A549 (cell line): ENCODE results near the gene HCN2. TPM values are rescaled to one million over a fixed set of nuclear protein-coding genes. Genes with fewer than 3 reads are reported as not detected.

Source experiments
- ATAC-seq, 2 experiments: fragments of 200-7000 bp in 1 of 2; fragments of >200 bp in 1 of 2; cut with Nextera tagmentation in 1 of 2; cut with Tn5 transposase in 1 of 2; 3 replicates each; pipeline versions ENCODE4 v1.8.0 to v1.9.1; 2018 to 2020; ENCODE audit warnings: mild to moderate bottlenecking in 1 of 2, moderate library complexity in 1 of 2
- CTCF ChIA-PET: fragments of 300-600 bp; sonication (Branson Sonifier 250); formaldehyde crosslinking; extraction: SDS; loops from one replicate; lab custom pipeline; 2021; ENCODE audit warnings: antibody characterized with exemption, inconsistent platforms; lab: Yijun Ruan, JAX
- POLR2A ChIA-PET: fragments of 350-600 bp; formaldehyde crosslinking; extraction: SDS; loops from one replicate; lab custom pipeline; 2021; ENCODE audit warnings: antibody characterized with exemption, inconsistent platforms; lab: Yijun Ruan, JAX
- DNase-seq, 2 experiments: peaks; one replicate each; pipeline versions ENCODE4 v3.0.0 to v3.0.0-alpha.2; 2011 to 2016; ENCODE audit warnings: low read depth in 1 of 2, low spot score in 1 of 2
- FAIRE-seq: peaks from 2 replicates; lab custom pipeline; 2011; peaks lifted over from hg19 to GRCh38; lab: Jason Lieb, UNC
- H3K27ac ChIP-seq, 2 experiments: fragments of >200 bp; sonication (Bioruptor Twin); formaldehyde crosslinking; 3 replicates each; pipeline ENCODE4 v1.5.1; 2016 to 2017
- H3K4me1 ChIP-seq: fragments of >200 bp; sonication (Bioruptor Twin); formaldehyde crosslinking; 3 replicates; pipeline ENCODE4 v1.6.1; 2016
- H3K4me2 ChIP-seq: fragments of >200 bp; sonication (Bioruptor Twin); formaldehyde crosslinking; 3 replicates; pipeline ENCODE4 v1.6.1; 2016
- H3K4me3 ChIP-seq: fragments of >200 bp; sonication (Bioruptor Twin); formaldehyde crosslinking; 3 replicates; pipeline ENCODE4 v1.5.1; 2016
- H3K9me3 ChIP-seq: fragments of >200 bp; sonication (Bioruptor Twin); formaldehyde crosslinking; 3 replicates; pipeline ENCODE4 v1.6.1; 2016
- BCL3 ChIP-seq: fragments of >200 bp; sonication (Bioruptor Twin); formaldehyde crosslinking; IDR thresholded peaks from 3 replicates; pipeline ENCODE4 v1.6.1; 2016
- CEBPB ChIP-seq, 2 experiments: fragments of >200 bp in 1 of 2; sonication (Bioruptor Twin) in 1 of 2; formaldehyde crosslinking in 1 of 2; IDR thresholded peaks; 2 replicates each; pipeline ENCODE4 v1.6.1; 2012 to 2016
- CHD4 ChIP-seq: fragments of 200-600 bp; sonication (generic); IDR thresholded peaks from 2 replicates; pipeline ENCODE4 v1.6.1; 2016; ENCODE audit warnings: antibody characterized with exemption, mild to moderate bottlenecking, borderline replicate concordance
- E2F6 ChIP-seq: IDR thresholded peaks from 2 replicates; pipeline ENCODE4 v1.6.1; 2012; ENCODE audit warnings: low read depth, borderline replicate concordance
- ELK1 ChIP-seq: fragments of 150-350 bp; IDR thresholded peaks from 2 replicates; pipeline ENCODE4 v1.6.1; 2014; ENCODE audit warnings: low read depth, mild to moderate bottlenecking, low read length
- EP300 ChIP-seq, 2 experiments: fragments of >200 bp; sonication (Bioruptor Twin); formaldehyde crosslinking; IDR thresholded peaks; 2 replicates in 1 of 2; 3 replicates in 1 of 2; pipeline ENCODE4 v1.6.1; 2016 to 2017
- HES2 ChIP-seq: fragments of >200 bp; sonication (Bioruptor Twin); formaldehyde crosslinking; IDR thresholded peaks from 2 replicates; pipeline ENCODE4 v1.6.1; 2016
- HOXB13 ChIP-seq: fragments of 250-450 bp; sonication (Bioruptor Pico); IDR thresholded peaks from 2 replicates; pipeline ENCODE4 v1.5.0; 2020; ENCODE audit warnings: low read depth, mild to moderate bottlenecking, moderate library complexity
- HOXB5 ChIP-seq: fragments of 250-450 bp; sonication (Bioruptor Pico); IDR thresholded peaks from 2 replicates; pipeline ENCODE4 v1.5.0; 2020; ENCODE audit warnings: mild to moderate bottlenecking, moderate library complexity
- JUN ChIP-seq, 2 experiments: fragments of >200 bp; sonication (Bioruptor Twin); formaldehyde crosslinking; IDR thresholded peaks; 2 replicates in 1 of 2; 3 replicates in 1 of 2; pipeline ENCODE4 v1.6.1; 2016 to 2017
- JUNB ChIP-seq: fragments of >200 bp; sonication (Bioruptor Twin); formaldehyde crosslinking; IDR thresholded peaks from 2 replicates; pipeline ENCODE4 v1.6.1; 2016
- KDM1A ChIP-seq: fragments of 200-600 bp; sonication (generic); IDR thresholded peaks from 2 replicates; pipeline ENCODE4 v1.6.1; 2016; ENCODE audit warnings: low read depth, mild to moderate bottlenecking
- MAX ChIP-seq: IDR thresholded peaks from 2 replicates; pipeline ENCODE4 v1.6.1; 2012
- NR3C1 ChIP-seq: fragments of >200 bp; sonication (Bioruptor Twin); formaldehyde crosslinking; IDR thresholded peaks from 3 replicates; pipeline ENCODE4 v1.6.1; 2017
- RARB ChIP-seq: fragments of 250-450 bp; sonication (Bioruptor Pico); IDR thresholded peaks from 2 replicates; pipeline ENCODE4 v1.8.0; 2021; ENCODE audit warnings: mild to moderate bottlenecking, moderate library complexity
- RCOR1 ChIP-seq: fragments of 150-350 bp; IDR thresholded peaks from 2 replicates; pipeline ENCODE4 v1.6.1; 2014; ENCODE audit warnings: antibody characterized with exemption, low read length, low read depth
- REST ChIP-seq: fragments of 200-600 bp; sonication (generic); IDR thresholded peaks from 2 replicates; pipeline ENCODE4 v1.6.1; 2016; ENCODE audit warnings: antibody characterized with exemption, mild to moderate bottlenecking, moderate library complexity
- SREBF2 ChIP-seq: fragments of 450-650 bp; IDR thresholded peaks from 2 replicates; pipeline ENCODE4 v1.6.1; 2014; ENCODE audit warnings: mild to moderate bottlenecking, moderate library complexity
- WGBS: methylation state at CpG from one replicate; pipeline ENCODE4 v1.1.6; 2017; ENCODE audit errors: missing lambda C conversion rate; 5-methylcytosine and 5-hydroxymethylcytosine counted together
- polyA plus RNA-seq, 4 experiments: library from polyadenylated mRNA; depleted of rRNA in 3 of 4; stranded (reverse); fragments of >200 nt; fragmentation: RNase III in 1 of 4; extraction: RNeasy Plus Mini Kit Qiagen cat#74134 plus additional on column Dnase treatment in 1 of 4; gene quantifications; 2 replicates in 3 of 4; 3 replicates in 1 of 4; pipeline ENCODE4 v1.2.3, GENCODE V29; 2011 to 2017

Gene HCN2
- polyA plus RNA-seq, 2 of the 4 experiments (the other 2 are of a cell fraction), result 2.7 to 23.2 TPM

- CTCF ChIA-PET, result interaction anchor here (1.0 to 2.7 kb wide), 8 partner anchors 9 to 158 kb away, joined by 3 to 31 read pairs (median 6); partner anchors contain the start of gene CDC34
- H3K4me3 ChIP-seq, result peak overlapping the region; percentile 34
- POLR2A ChIA-PET, result interaction anchor here (0.8 to 1.5 kb wide), 3 partner anchors 10 to 57 kb away, joined by 3 to 7 read pairs (median 6); no protein-coding TSS in a partner anchor
- FAIRE-seq (no peak), ATAC-seq (peak; percentile 31 to 41; a peak in 4 of 6 replicates), DNase-seq (no peak)
- H3K4me2 ChIP-seq, result peak overlapping the region; percentile 83
- H3K27ac ChIP-seq, result peak overlapping the region; percentile 49 to 100; a peak in 5 of 6 replicates
- H3K4me1 ChIP-seq, result peaks cover 29% of the 10 kb centered on the region
- H3K9me3 ChIP-seq, result no peaks in the 10 kb centered on the region
- TF ChIP-seq HOXB5 (no peak), NR3C1 (no peak), E2F6 (no peak), HOXB13 (CRISPR knock-in tag) (no peak), CEBPB (IDR thresholded peaks at IDR 0.05) (no peak), REST (no peak), HES2 (no peak)
- WGBS, result 49% methylated on average over 20 of the region's 38 CpGs
These were observed 13.9 kb upstream of the HCN2 start for GRCh38 chr19:575527-576506.

GRCh38 chr19:576768-577438, 12.8 kb upstream of the HCN2 start:
- no peak for DNase-seq
- Histone ChIP-seq H3K9me3 (no peaks in the 10 kb centered on the region), H3K4me1 (peaks cover 29% of the 10 kb centered on the region), H3K4me3 (no peak overlapping the region), H3K4me2 (peak overlapping the region; percentile 83; the same call in 1 of the 3 replicates), H3K27ac (peak overlapping the region in 1 of 2 experiments; percentile 100; a peak in 2 of 6 replicates)
- ChIA-PET POLR2A (interaction anchor here (0.7 to 1.5 kb wide), 2 partner anchors 9 to 121 kb away, joined by 3 read pairs; no protein-coding TSS in a partner anchor), CTCF (interaction anchor here (0.7 to 2.7 kb wide), 7 partner anchors 9 to 157 kb away, joined by 3 to 31 read pairs (median 4); partner anchors contain the start of gene CDC34)
- WGBS, result 94% methylated on average over 24 of the region's 28 CpGs
- TF ChIP-seq ELK1 (no peak), HES2 (no peak), MAX (no peak), JUNB (no peak), KDM1A (no peak), BCL3 (no peak), CHD4 (no peak), EP300 (IDR thresholded peaks at IDR 0.05) (no peak), JUN (IDR thresholded peaks at IDR 0.05) (no peak), RCOR1 (no peak), RARB (CRISPR knock-in tag) (no peak), SREBF2 (no peak)
- ATAC-seq, result no peak
- FAIRE-seq, result no peak
